HG03066 (cell line): ENCODE measurements around the gene KRTAP15-1.

Source experiments
- ATAC-seq: cut with Tn5 transposase; IDR thresholded peaks from one replicate; pipeline ENCODE4 v1.9.1; 2021; ENCODE audit warnings: low read depth; ENCODE audit not compliant: unreplicated experiment

The KRTAP15-1 gene

GRCh38 chr21:30439975-30440374 lies at the start of gene KRTAP15-1:
Gene KRTAP15-1 (plus strand): TSS chr21:30440275. CDS start chr21:30440328, 53 bp downstream.
- ATAC-seq = no peak

- ATAC-seq = no peak
These were observed 48.5 kb upstream of the KRTAP15-1 start for GRCh38 chr21:30391492-30392025.

GRCh38 chr21:30395731-30396130 lies 44.3 kb upstream of the KRTAP15-1 start, which contains the start of gene KRTAP13-1:
Gene KRTAP13-1 (plus strand): TSS chr21:30396031. CDS start chr21:30396087, 56 bp downstream.
- ATAC-seq = no peak

GRCh38 chr21:30408782-30409494 lies 31.1 kb upstream of the KRTAP15-1 start:
- ATAC-seq = no peak

GRCh38 chr21:30415993-30416392 lies 24.1 kb upstream of the KRTAP15-1 start:
- ATAC-seq = no peak

GRCh38 chr21:30425826-30426225 lies 14.2 kb upstream of the KRTAP15-1 start, which contains the start of gene KRTAP13-3:
Gene KRTAP13-3 (minus strand): TSS chr21:30425926. CDS start chr21:30425912, 14 bp downstream.
- ATAC-seq = no peak

GRCh38 chr21:30426731-30427130 lies 13.3 kb upstream of the KRTAP15-1 start:
- no peak for ATAC-seq

- ATAC-seq = no peak
These were observed 9.9 kb upstream of the KRTAP15-1 start, which contains the start of gene KRTAP13-4 for GRCh38 chr21:30430170-30430655. Gene KRTAP13-4 (plus strand): TSS chr21:30430220. CDS start chr21:30430276, 56 bp downstream.

GRCh38 chr21:30434033-30434631 lies 5.9 kb upstream of the KRTAP15-1 start:
- no peak for ATAC-seq

GRCh38 chr21:30437010-30437565 lies 3.0 kb upstream of the KRTAP15-1 start:
- ATAC-seq = no peak

GRCh38 chr21:30443226-30443625 lies 3.2 kb downstream of the KRTAP15-1 start:
- no peak for ATAC-seq

GRCh38 chr21:30444204-30444603 lies 4.1 kb downstream of the KRTAP15-1 start:
- no peak for ATAC-seq

- no peak for ATAC-seq
These were observed 7.0 kb downstream of the KRTAP15-1 start for GRCh38 chr21:30447056-30447455.

- ATAC-seq = no peak
These were observed 8.4 kb downstream of the KRTAP15-1 start for GRCh38 chr21:30448514-30448913.

- no peak for ATAC-seq
These were observed 23.6 kb downstream of the KRTAP15-1 start for GRCh38 chr21:30463713-30464112.

- ATAC-seq = no peak
These were observed 29.0 kb downstream of the KRTAP15-1 start for GRCh38 chr21:30468900-30469714.

- ATAC-seq = no peak
These were observed 37.9 kb downstream of the KRTAP15-1 start for GRCh38 chr21:30478004-30478403.

GRCh38 chr21:30479259-30479658 lies 39.2 kb downstream of the KRTAP15-1 start:
- ATAC-seq = no peak

GRCh38 chr21:30480145-30480544 lies 40.1 kb downstream of the KRTAP15-1 start, which contains the start of gene KRTAP19-1:
Gene KRTAP19-1 (minus strand): TSS chr21:30480367. CDS start chr21:30480317, 50 bp downstream.
- ATAC-seq = no peak

GRCh38 chr21:30482130-30482529 lies 42.1 kb downstream of the KRTAP15-1 start:
- ATAC-seq = no peak
